Cardiac fibroblast (primary cell): ENCODE results near the gene PI4KB.
A peak's percentile ranks its signal among the peaks of the same experiment; 100 is the strongest.

Experiments used
- DNase-seq, 2 donors: peaks; one replicate each; pipeline versions ENCODE4 v3.0.0 to v3.0.0-alpha.2; 2010; ENCODE audit warnings: low read depth in 2 of 2
- H3K4me3 ChIP-seq, 2 donors: replicated peaks in 1 of 2; 1 replicate in 1 of 2; 2 replicates in 1 of 2; pipeline ENCODE4 v1.5.1; 2011; ENCODE audit warnings: low read depth in 2 of 2, low read length in 2 of 2, mild to moderate bottlenecking in 2 of 2, moderate library complexity in 1 of 2
- CTCF ChIP-seq: IDR thresholded peaks from one replicate; pipeline ENCODE4 v1.5.1; 2011; ENCODE audit warnings: low read depth, mild to moderate bottlenecking, low read length, inconsistent platforms

PI4KB gene

GRCh38 chr1:151344291-151344690 is 17.1 kb upstream of the PI4KB start:
- no peak for DNase-seq
- no peak overlapping the region for H3K4me3 ChIP-seq
- TF ChIP-seq CTCF: no peak

- no peak for TF ChIP-seq CTCF
- H3K4me3 ChIP-seq: no peak overlapping the region
- DNase-seq: no peak
These were observed 16.4 kb upstream of the PI4KB start for GRCh38 chr1:151343587-151343986.

- DNase-seq: no peak
- TF ChIP-seq CTCF: no peak
- no peak overlapping the region for H3K4me3 ChIP-seq
These were observed 15.4 kb upstream of the PI4KB start for GRCh38 chr1:151342569-151342968.

GRCh38 chr1:151342021-151342420 is 14.8 kb upstream of the PI4KB start:
- TF ChIP-seq CTCF: no peak
- DNase-seq: no peak
- no peak overlapping the region for H3K4me3 ChIP-seq

DNA sequence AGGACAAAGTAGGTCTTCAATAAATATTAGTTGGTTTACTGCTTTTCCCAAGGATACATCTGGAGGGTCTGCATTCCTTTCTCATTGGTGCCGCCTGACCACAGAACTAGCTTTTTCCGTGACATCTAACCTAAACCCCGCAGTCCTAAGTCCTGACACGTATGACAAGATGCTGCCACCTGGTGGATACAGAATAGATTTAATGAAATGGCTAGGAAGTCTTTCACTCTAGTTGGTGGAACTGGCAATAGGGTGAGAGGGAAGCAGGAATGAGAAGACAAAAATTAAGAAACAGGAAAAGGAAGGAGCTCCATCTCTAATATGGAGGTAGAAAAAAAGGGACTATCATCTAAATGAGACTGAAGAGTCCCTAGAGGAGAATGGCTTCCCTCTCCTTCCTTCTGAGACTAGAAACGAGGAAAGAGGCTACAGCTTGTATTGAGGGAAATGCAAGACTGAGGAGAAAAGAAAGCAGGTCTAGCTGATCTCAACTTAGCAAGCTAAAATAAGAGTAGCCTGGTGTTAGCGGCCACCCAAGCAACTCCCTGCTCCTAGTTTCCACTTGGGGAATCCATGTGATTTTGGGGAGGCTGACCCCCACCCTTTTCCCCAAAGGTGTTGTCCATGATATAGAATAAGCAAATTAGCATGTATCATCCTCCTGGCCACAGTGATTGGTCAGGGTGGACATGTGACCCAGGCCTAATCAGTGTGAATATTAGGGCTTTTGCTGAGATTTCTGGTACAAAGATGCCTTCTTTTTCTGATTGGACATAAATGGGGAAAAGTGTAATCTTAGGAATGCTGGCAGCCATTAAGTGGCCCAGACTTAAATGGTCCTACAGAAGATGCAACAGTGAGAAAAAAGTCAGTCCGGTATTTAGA is 13.9 kb upstream of the PI4KB start:
- peak; percentile 89 to 92 for DNase-seq
- no peak overlapping the region for H3K4me3 ChIP-seq
- TF ChIP-seq CTCF: peak; percentile 49

GRCh38 chr1:151336556-151336955 is 9.3 kb upstream of the PI4KB start:
- H3K4me3 ChIP-seq: no peak overlapping the region
- no peak for TF ChIP-seq CTCF
- DNase-seq: no peak
